Neural progenitor cell (in vitro differentiated cells): Measurements from ENCODE around the gene HAL. TPM values are rescaled to one million over a fixed set of nuclear protein-coding genes. Genes with fewer than 3 reads are reported as not detected.

Experiments used
- DNase-seq: peaks from one replicate; pipeline ENCODE4 v3.0.0-alpha.2; 2016; ENCODE audit warnings: low spot score
- H2AFZ ChIP-seq: fragments of 200-600 bp; sonication (generic); replicated peaks from 2 replicates; pipeline ENCODE4 v1.6.1; 2016; ENCODE audit warnings: antibody characterized with exemption
- H3F3A ChIP-seq: fragments of 200-600 bp; sonication (generic); 2 replicates; pipeline ENCODE4 v1.6.1; 2016; ENCODE audit warnings: antibody characterized with exemption, low read depth
- H3K27ac ChIP-seq: fragments of 200-600 bp; sonication (generic); 2 replicates; pipeline ENCODE4 v1.5.1; 2016; ENCODE audit warnings: mild to moderate bottlenecking
- H3K27me3 ChIP-seq: fragments of 200-600 bp; sonication (generic); 2 replicates; pipeline ENCODE4 v1.6.1; 2016; ENCODE audit warnings: mild to moderate bottlenecking, moderate library complexity
- H3K36me3 ChIP-seq: fragments of 200-600 bp; sonication (generic); 2 replicates; pipeline ENCODE4 v1.5.1; 2016
- H3K4me1 ChIP-seq: fragments of 200-600 bp; sonication (generic); 2 replicates; pipeline ENCODE4 v1.6.1; 2016; ENCODE audit warnings: mixed run types
- H3K4me2 ChIP-seq: fragments of 200-600 bp; sonication (generic); 2 replicates; pipeline ENCODE4 v1.6.1; 2016
- H3K4me3 ChIP-seq: fragments of 200-600 bp; sonication (generic); 2 replicates; pipeline ENCODE4 v1.5.1; 2016
- H3K79me2 ChIP-seq: fragments of 200-600 bp; sonication (generic); 2 replicates; pipeline ENCODE4 v1.6.1; 2016; ENCODE audit warnings: low read depth
- H3K9ac ChIP-seq: fragments of 200-600 bp; sonication (generic); 2 replicates; pipeline ENCODE4 v1.6.1; 2016
- H3K9me3 ChIP-seq: fragments of 200-600 bp; sonication (generic); 2 replicates; pipeline ENCODE4 v1.5.1; 2016; ENCODE audit warnings: low read depth
- H4K20me1 ChIP-seq: fragments of 200-600 bp; sonication (generic); 2 replicates; pipeline ENCODE4 v1.6.1; 2016; ENCODE audit warnings: low read depth
- H3K27ac Mint-ChIP-seq: 3 replicates; pipeline ENCODE4 v1.8.0; 2021; ENCODE audit warnings: mixed read lengths
- H3K27me3 Mint-ChIP-seq: 2 replicates; pipeline ENCODE4 v1.8.0; 2022; ENCODE audit warnings: low read depth, mild to moderate bottlenecking, inconsistent platforms, moderate library complexity, mixed read lengths; ENCODE audit not compliant: insufficient read depth
- H3K36me3 Mint-ChIP-seq: 3 replicates; pipeline ENCODE4 v1.8.0; 2021; ENCODE audit warnings: mixed read lengths
- H3K4me1 Mint-ChIP-seq: 3 replicates; pipeline ENCODE4 v1.8.0; 2021; ENCODE audit warnings: mixed read lengths
- H3K4me3 Mint-ChIP-seq: 3 replicates; pipeline ENCODE4 v1.8.0; 2021; ENCODE audit warnings: mild to moderate bottlenecking, moderate library complexity, mixed read lengths
- H3K9me3 Mint-ChIP-seq: 3 replicates; pipeline ENCODE4 v1.8.0; 2020; ENCODE audit warnings: mixed read lengths
- EZH2 ChIP-seq: fragments of 200-600 bp; sonication (generic); IDR thresholded peaks from 2 replicates; pipeline ENCODE4 v1.6.1; 2017; ENCODE audit warnings: antibody characterized with exemption, mild to moderate bottlenecking, moderate library complexity
- EZH2phosphoT487 ChIP-seq: fragments of 200-600 bp; sonication (generic); IDR thresholded peaks from 2 replicates; pipeline ENCODE4 v1.6.1; 2017; ENCODE audit warnings: antibody characterized with exemption
- total RNA-seq: library from RNA; depleted of rRNA; stranded (reverse); fragments of >200 nt; gene quantifications from 2 replicates; pipeline ENCODE4 v1.2.3, GENCODE V29; 2015; ENCODE audit warnings: low replicate concordance
- TF ChIP-seq, protein P1 (sequence below): fragments of 200-600 bp; sonication (generic); IDR thresholded peaks from 2 replicates; pipeline ENCODE4 v1.5.1; 2017; ENCODE audit warnings: antibody characterized with exemption, mild to moderate bottlenecking

The HAL gene
- total RNA-seq, 1 donor from 2014 or later = 0.06 TPM

DNA sequence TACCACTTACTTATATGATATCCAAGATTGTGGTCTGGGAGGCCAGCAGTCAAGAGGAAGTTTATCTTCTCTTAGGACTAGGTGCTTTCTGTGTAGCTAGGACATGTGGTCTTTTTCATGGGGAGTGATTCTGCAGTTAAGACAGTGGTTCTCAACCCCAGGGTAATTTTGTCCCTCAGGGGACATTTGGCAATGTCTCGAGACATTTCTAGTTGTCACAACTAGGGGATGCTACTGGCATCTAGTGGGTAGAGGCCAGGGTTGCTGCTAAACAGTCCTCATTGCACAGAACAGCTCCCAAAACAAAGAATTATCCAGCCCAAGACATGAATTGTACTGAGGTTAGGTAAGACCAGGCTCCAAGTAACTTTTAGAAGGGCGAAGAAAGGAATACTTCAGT lies 33.0 kb downstream of the HAL start:
- H3K27ac ChIP-seq = no peak overlapping the region
- peaks cover 2% of the 10 kb centered on the region for H3K4me1 Mint-ChIP-seq

DNA sequence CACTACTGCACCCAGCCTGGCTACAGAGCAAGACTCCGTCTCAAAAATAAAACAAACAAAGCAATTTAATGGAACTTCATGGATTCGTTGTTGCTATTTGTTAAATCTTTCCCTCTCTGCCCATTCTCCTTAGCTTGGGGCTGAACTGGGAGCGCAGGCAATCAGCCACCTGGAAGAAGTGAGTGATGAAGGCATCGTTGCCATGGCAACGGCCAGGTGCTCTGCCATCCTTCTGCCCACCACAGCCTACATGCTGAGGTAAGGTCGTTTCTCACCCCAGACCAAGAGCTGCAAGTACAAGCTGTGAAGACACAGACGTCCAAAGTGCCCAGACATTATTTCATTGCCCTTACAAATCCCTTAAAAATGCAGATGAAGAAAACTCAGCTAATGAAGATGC lies 33.9 kb downstream of the HAL start:
- Histone ChIP-seq H3F3A (peaks cover 8% of the 10 kb centered on the region), H3K4me3 (no peak overlapping the region), H3K27me3 (no peaks in the 10 kb centered on the region), H3K4me1 (peaks cover 5% of the 10 kb centered on the region), H3K9ac (no peak overlapping the region), H3K9me3 (no peaks in the 10 kb centered on the region), H3K4me2 (no peak overlapping the region), H2AFZ (no peak overlapping the region), H3K36me3 (no peaks in the 10 kb centered on the region), H3K27ac (no peak overlapping the region), H3K79me2 (no peaks in the 10 kb centered on the region), H4K20me1 (no peaks in the 10 kb centered on the region)
- peaks cover 2% of the 10 kb centered on the region for H3K27me3 Mint-ChIP-seq
- TF ChIP-seq, protein P1, sequence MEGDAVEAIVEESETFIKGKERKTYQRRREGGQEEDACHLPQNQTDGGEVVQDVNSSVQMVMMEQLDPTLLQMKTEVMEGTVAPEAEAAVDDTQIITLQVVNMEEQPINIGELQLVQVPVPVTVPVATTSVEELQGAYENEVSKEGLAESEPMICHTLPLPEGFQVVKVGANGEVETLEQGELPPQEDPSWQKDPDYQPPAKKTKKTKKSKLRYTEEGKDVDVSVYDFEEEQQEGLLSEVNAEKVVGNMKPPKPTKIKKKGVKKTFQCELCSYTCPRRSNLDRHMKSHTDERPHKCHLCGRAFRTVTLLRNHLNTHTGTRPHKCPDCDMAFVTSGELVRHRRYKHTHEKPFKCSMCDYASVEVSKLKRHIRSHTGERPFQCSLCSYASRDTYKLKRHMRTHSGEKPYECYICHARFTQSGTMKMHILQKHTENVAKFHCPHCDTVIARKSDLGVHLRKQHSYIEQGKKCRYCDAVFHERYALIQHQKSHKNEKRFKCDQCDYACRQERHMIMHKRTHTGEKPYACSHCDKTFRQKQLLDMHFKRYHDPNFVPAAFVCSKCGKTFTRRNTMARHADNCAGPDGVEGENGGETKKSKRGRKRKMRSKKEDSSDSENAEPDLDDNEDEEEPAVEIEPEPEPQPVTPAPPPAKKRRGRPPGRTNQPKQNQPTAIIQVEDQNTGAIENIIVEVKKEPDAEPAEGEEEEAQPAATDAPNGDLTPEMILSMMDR = no peak
- TF ChIP-seq EZH2phosphoT487 (no peak), EZH2 (no peak)
- no peak overlapping the region for H3K4me3 Mint-ChIP-seq
- no peak for DNase-seq
- H3K9me3 Mint-ChIP-seq = no peaks in the 10 kb centered on the region
- H3K36me3 Mint-ChIP-seq = no peaks in the 10 kb centered on the region
- H3K27ac Mint-ChIP-seq = no peak overlapping the region
- H3K4me1 Mint-ChIP-seq = peaks cover 4% of the 10 kb centered on the region

More for the DNA sequence above, 33.0 kb downstream of the HAL start:
- H3K27ac Mint-ChIP-seq = no peak overlapping the region
- H3K79me2 ChIP-seq = no peaks in the 10 kb centered on the region
- H3K4me2 ChIP-seq = no peak overlapping the region
- no peak overlapping the region for H3K4me3 ChIP-seq
- H3K9ac ChIP-seq = no peak overlapping the region
- peak; percentile 54 for DNase-seq
- no peaks in the 10 kb centered on the region for H4K20me1 ChIP-seq
- H3K9me3 Mint-ChIP-seq = no peaks in the 10 kb centered on the region
- no peaks in the 10 kb centered on the region for H3F3A ChIP-seq
- H3K9me3 ChIP-seq = no peaks in the 10 kb centered on the region
- TF ChIP-seq, protein P1 = peak; percentile 57
- TF ChIP-seq EZH2phosphoT487 (no peak), EZH2 (no peak)
- no peaks in the 10 kb centered on the region for H3K36me3 ChIP-seq
- no peaks in the 10 kb centered on the region for H3K4me1 ChIP-seq
- H3K27me3 ChIP-seq = no peaks in the 10 kb centered on the region
- H3K27me3 Mint-ChIP-seq = peaks cover 2% of the 10 kb centered on the region
- H3K4me3 Mint-ChIP-seq = no peak overlapping the region
- H2AFZ ChIP-seq = no peak overlapping the region
- no peaks in the 10 kb centered on the region for H3K36me3 Mint-ChIP-seq

DNA sequence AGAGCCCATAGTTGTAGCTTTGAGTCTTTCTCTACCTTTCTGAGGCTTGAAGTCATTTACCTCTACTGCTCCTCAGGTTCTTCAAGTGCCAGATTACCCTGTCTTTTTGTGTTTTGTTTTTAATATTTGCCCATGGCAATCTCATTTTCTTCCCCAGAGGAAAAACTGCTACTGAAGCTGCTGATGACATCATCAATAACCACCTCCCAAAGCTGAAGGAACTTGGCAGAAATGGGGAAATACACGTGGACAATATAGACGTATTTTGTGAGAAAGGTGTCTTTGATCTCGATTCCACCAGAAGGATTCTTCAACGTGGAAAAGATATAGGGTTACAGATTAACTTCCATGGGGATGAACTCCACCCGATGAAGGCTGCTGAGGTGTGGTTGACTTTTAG lies 35.9 kb downstream of the HAL start:
- H3K9me3 ChIP-seq = no peaks in the 10 kb centered on the region
- Mint-ChIP-seq H3K36me3 (no peaks in the 10 kb centered on the region), H3K4me1 (peaks cover 19% of the 10 kb centered on the region), H3K27ac (no peak overlapping the region), H3K27me3 (peaks cover 2% of the 10 kb centered on the region), H3K4me3 (no peak overlapping the region), H3K9me3 (peaks cover 2% of the 10 kb centered on the region)
- TF ChIP-seq, protein P1 = no peak
- TF ChIP-seq EZH2phosphoT487 (no peak), EZH2 (no peak)
- H3K4me1 ChIP-seq = peaks cover 21% of the 10 kb centered on the region
- H2AFZ ChIP-seq = no peak overlapping the region
- no peaks in the 10 kb centered on the region for H3K36me3 ChIP-seq
- H3K27ac ChIP-seq = no peak overlapping the region
- peaks cover 28% of the 10 kb centered on the region for H3F3A ChIP-seq
- no peak for DNase-seq
- H3K27me3 ChIP-seq = no peaks in the 10 kb centered on the region
- no peak overlapping the region for H3K9ac ChIP-seq
- H3K4me2 ChIP-seq = no peak overlapping the region
- no peak overlapping the region for H3K4me3 ChIP-seq
- no peaks in the 10 kb centered on the region for H3K79me2 ChIP-seq
- no peaks in the 10 kb centered on the region for H4K20me1 ChIP-seq
